Fibroblast of villous mesenchyme (primary cell): ENCODE measurements around the gene NCKAP5L. TPM values are rescaled to one million over a fixed set of nuclear protein-coding genes. Genes with fewer than 3 reads are reported as not detected.

Source experiments
- DNase-seq: peaks from one replicate; pipeline ENCODE4 v3.0.0-alpha.2; 2010; ENCODE audit warnings: low read depth
- H3K4me3 ChIP-seq: 2 replicates; pipeline ENCODE4 v1.5.1; 2011; ENCODE audit warnings: low read depth, mild to moderate bottlenecking, low read length
- total RNA-seq: library from RNA; depleted of rRNA; stranded (reverse); fragments of >200 nt; gene quantifications from 2 replicates; pipeline ENCODE4 v1.2.3, GENCODE V29; 2012
- TF ChIP-seq, protein P1 (sequence below): IDR thresholded peaks from 2 replicates; pipeline ENCODE4 v1.5.1; 2012; ENCODE audit warnings: low read depth, mild to moderate bottlenecking, low read length; ENCODE audit not compliant: insufficient read depth

Gene NCKAP5L
- total RNA-seq, 1 donor, result 34.1 TPM

GRCh38 chr12:49843876-49844437, 15.7 kb upstream of the NCKAP5L start:
- TF ChIP-seq, protein P1, sequence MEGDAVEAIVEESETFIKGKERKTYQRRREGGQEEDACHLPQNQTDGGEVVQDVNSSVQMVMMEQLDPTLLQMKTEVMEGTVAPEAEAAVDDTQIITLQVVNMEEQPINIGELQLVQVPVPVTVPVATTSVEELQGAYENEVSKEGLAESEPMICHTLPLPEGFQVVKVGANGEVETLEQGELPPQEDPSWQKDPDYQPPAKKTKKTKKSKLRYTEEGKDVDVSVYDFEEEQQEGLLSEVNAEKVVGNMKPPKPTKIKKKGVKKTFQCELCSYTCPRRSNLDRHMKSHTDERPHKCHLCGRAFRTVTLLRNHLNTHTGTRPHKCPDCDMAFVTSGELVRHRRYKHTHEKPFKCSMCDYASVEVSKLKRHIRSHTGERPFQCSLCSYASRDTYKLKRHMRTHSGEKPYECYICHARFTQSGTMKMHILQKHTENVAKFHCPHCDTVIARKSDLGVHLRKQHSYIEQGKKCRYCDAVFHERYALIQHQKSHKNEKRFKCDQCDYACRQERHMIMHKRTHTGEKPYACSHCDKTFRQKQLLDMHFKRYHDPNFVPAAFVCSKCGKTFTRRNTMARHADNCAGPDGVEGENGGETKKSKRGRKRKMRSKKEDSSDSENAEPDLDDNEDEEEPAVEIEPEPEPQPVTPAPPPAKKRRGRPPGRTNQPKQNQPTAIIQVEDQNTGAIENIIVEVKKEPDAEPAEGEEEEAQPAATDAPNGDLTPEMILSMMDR, result no peak
- no peak overlapping the region for H3K4me3 ChIP-seq
- no peak for DNase-seq

DNA sequence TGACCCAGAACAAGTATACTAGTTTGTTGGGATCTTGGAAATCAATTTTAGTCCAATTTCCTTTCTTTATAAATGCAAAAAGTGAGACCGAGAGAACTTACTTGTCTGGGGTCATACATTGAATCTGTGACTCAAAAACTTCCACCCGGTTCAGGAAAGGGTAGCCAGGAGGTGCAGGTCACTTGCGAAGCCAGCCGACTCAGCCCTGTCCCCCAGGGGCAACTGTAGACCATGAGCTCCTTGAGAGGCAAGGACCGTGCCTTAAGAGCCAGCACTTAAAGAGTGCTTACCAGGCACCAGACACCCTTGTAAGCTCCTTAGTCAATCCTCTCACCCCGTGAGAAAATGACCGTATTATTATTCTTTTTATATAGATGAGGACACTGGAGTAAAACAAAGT, 15.2 kb upstream of the NCKAP5L start:
- peak overlapping the region; percentile 88 for H3K4me3 ChIP-seq
- DNase-seq, result no peak
- TF ChIP-seq, protein P1, result no peak

DNA sequence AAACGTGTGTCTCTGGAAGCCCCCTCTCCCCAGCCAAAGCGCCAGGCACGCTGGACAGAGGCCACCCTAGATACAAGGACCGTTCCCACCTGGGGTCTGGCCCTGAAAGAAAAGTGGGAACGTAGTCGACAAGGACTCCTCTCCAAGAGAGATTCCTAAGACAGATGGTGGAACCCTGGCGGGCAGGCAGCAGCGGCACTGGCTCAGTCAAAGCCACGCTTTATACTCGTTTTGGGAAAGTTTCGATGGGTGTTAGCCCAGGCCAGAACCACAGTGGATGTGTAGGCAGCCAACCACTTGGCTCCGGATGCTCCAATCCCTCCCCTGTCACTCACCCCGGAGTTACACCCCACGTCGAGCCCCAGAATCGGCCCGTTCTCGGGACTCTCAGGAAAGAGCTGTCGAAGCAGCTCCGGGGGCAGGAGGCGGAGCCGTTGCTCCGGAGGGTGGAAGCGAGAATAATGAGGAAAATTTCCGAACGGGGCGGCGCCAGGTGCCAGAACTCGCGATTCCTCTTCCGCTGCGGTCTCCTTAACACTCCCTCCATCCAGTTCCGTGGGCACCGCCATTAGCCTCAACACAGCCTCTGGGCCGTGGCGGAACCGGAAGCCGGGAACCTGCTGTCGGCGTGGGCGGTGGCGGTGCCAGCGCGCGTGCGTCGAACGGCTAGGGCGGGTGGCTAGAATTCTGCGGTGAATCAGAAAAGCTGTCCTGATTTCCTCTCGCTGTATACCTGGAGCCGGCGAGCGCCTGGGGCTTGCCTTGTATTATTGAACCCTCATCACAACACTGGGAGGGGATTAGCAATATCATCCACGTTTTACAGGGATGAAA, 14.5 kb upstream of the NCKAP5L start, which contains the start of gene BCDIN3D:
Gene BCDIN3D (minus strand): TSS at position 588 of the 834 bp plus-strand sequence. CDS start 19 bp downstream, at position 569.
- TF ChIP-seq, protein P1, result no peak
- H3K4me3 ChIP-seq, result peak within 1 kb of the TSS; percentile 88
- peak; percentile 94 for DNase-seq

- TF ChIP-seq, protein P1, result peak; percentile 78
- no peak overlapping the region for H3K4me3 ChIP-seq
- DNase-seq, result peak; percentile 59
These were observed 10.9 kb upstream of the NCKAP5L start for GRCh38 chr12:49838973-49839633.

DNA sequence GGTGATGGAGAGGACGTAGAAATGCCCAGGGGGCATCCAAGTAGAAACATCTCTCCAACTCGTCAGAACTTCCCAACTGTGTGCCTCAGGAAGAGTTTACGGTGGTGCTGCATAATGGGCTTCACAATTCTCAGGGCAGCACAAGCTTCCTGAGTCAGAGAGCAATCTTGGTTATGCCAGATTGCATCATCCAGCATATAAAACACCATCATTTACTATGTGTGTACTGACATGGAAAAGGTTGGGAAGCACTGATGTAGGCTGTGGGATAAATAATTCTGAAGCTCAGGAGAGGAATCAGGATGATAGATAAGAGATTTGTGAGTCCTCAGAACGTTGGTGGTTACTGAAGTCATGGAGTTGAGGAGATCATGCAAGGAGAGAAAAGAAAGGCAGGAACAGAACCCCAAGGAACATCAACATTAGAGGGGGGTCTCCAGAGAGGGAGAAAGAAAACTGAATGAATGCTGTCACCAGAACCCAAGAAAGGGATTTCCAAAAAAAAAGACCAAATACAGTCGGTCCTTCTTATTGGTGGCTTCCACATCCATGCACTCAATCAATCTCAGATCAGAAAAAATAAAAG, 4.7 kb upstream of the NCKAP5L start:
- no peak overlapping the region for H3K4me3 ChIP-seq
- TF ChIP-seq, protein P1, result no peak
- DNase-seq, result peak; percentile 95

DNA sequence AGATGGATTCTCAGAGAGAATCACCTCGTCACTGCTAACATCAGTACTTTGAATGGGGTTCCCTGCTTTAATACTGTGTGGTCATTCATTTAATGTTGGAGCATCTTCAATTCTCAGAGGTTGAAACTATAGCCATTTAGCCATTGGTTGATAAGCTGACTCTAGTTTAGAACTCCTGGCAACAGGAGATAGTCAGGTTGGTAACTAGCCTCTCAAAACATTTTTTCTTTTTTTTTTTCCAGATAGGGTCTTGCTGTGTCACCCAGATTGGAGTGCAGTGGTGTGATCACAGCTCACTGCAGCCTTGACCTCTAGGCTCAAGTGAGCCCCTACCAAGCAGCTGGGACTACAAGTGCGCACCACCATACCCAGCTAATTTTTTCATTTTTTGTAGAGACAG, 3.5 kb upstream of the NCKAP5L start:
- no peak overlapping the region for H3K4me3 ChIP-seq
- TF ChIP-seq, protein P1, result no peak
- DNase-seq, result no peak
